NCI-H1417 (cell line): Measurements from ENCODE around the gene STAG1.
"Not testable (repeated sequence)": the region's sequence is repeated elsewhere in the genome, so short reads cannot be mapped to it uniquely, and the experiment has no call there.

Source experiments
- DNase-seq, 3 experiments: peaks; one replicate each; lab custom pipeline; 2025; lab: John Stamatoyannopoulos, UW

STAG1 gene

DNA sequence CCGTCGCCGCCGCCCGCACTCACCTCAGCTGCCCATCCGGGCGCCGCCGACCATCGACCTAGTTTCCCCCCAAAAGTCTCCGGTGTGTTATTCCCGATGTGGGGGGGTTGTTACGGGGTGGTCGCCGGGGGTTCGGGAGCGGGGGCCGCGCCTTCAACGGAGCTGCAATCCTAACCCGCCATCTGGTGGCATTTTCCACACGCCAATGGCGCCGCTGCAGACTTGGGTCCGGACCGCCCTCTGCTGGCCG lies at the start of gene STAG1:
Gene STAG1 (minus strand): TSS at position 207 of the 250 bp plus-strand sequence. CDS start 121,480 bp downstream, outside the sequence.
- DNase-seq: no peak

DNA sequence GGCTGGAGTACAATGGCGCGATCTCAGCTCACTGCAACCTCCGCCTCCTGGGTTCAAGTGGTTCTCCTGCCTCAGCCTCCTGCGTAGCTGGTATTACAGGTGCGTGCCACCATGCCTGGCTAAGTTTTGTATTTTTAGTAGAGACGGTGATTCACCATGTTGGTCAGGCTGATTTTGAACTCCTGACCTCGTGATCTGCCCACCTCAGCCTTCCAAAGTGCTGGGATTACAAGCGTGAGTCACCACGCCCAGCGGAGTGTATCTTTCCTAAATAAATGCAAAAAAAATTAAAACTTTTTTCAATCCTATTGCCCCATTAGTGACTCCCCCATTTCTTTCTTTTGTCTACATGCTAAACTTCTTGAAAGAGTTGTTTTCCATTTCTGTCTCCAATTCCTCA lies 49.0 kb upstream of the STAG1 start:
- not testable (repeated sequence) for DNase-seq

DNA sequence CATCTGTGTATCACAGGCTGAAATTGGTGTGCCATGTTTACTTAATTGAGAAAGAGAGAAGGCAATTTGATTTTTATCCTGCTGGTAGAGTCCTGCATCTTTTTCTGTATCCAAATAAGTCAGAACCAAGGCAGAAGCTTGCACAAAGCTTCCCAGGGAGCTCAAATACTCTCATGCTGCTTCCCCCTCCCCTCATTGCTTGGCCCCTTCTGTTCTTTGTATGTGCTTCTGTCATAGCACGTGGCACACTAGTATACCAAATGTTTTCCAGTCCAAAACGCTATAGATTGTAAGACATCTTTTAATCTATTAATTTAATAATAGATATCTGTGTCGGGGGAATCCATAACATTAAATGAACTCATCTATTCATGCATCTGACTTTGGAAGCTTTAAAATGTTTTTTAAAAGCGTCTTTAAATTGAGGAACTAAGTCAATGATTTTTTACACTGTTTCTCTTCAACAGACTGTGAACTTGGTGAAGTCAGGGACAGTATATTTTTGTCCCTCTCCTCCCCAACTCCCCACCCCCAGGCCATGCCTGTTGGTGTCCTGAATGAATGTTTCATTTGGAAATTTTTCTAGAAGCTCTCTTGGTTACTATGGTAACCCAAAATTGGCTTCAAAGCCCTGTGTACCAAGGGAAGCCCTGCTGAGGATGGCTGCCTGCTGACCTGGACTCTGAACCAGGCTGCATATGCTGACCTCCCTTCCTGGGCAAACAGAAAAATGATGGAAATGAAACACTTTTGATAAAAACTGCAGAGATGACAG lies 40.6 kb upstream of the STAG1 start:
- DNase-seq: peak in 1 of 3 experiments; percentile 32

DNA sequence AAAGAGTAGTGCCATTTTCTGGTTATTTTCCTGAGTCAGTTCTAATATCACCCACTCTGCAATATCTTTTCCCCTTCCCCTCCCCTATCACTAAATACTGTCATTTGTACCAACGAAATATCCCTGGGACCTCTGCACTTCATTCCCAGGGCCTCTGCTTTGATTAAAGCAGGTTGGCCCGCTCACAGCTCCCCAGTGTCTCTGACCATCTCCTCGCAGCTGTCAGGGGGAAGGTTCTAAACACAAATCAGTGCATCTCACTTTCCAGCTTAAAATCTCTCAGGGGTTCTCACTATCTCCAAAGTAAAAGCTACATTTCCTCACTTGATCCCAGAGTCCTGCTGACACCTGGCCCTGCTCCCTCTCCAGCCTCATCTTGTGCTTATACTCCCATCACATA lies 38.6 kb upstream of the STAG1 start:
- DNase-seq: no peak

DNA sequence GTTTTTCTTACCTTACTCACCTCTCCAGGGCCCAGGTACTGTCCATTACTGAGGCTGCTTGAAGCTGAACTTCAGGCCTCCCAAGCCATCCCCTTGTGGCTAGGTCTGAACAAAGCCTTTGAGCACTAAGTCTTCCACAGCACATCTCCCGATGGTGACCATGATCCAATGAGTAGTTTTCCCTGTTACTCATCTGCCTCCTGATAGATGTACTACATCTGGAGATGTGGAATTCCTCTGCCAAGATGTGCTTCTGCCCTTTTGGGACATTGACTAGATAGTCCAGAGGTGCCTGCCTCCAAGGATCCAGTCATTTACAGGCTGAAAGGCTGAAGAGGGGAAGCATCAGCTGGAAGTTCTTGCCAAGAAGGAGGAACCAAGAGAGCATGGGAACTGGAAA lies 37.8 kb upstream of the STAG1 start:
- no peak for DNase-seq

DNA sequence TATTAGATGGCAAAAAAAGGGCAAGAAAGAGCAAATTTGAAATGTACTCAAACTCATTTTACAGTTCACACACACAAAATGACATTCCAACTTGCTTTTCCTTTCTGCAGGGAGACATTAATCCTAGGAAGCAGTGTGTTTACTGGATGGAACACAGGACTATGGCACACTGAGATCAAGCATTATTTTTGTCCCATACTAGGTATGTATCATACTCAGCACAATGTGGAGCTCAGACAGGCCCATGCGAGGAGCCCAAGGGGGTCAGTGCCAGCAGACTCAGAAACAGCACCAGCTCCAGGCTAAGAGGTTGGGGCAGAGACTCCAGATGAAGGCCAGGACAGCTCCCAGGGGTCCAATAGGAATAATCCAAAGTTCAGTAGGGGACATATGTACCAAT lies 36.0 kb upstream of the STAG1 start:
- DNase-seq: no peak

DNA sequence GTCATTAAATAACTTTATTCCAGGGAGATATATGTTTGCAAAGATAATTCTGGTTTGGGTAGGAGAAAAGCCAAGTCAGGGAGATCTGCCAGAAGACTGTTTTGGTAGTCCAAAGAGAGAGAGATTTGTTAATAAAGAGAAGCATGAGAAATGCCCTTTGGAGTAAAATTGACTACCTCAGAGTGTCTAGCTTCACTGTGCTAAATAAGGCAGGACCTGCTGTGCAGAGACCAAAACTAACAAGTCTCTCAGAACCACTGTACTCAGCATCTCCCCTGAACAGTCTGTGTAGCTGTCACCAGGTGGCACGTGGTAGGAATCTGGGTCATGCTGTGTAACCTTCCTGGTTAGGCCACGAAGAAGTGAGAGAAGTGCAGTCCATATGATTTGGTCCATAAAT lies 35.2 kb upstream of the STAG1 start:
- peak in 2 of 3 experiments; percentile 21 to 68 for DNase-seq

DNA sequence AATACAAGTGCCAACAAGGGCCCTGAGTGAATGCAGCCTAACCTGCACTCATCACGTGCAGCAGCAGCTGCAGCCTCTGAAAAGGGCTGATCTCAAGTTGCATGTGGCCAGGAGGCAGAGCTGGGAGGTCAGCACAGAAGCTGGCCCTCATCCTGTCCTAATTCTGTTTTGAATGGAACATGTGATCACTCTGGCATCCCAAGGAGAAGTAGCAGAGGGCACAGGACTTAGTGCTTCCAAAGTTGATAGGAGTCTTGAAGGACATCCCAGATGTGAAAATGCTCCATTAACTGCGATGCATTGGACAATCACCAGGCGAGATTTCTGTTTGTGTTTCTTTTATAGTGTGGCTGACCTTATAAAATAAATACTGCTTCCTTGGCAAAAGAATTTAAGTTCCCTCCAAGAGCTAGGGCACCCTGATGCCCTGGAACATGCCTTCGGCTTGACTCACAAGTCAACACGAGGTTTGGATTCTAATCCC lies 31.6 kb upstream of the STAG1 start:
- DNase-seq: no peak

DNA sequence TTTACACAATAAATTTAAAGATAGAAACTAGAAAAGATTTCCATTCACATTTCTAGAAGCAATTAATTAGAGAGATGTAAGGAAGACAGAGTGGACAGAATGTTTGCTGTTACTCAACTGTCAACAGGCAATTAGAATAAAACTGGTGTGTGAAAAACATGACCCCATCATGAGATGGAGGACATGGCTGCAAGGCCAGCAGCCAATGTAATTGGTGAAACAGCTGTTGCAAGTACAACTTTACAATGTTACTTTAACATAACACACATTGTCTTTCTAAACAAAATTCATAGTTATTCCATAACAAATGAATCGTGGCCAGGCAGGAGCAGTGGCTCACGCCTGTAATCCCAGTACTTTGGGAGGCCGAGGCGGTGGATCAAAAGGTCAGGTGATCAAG lies 28.6 kb upstream of the STAG1 start:
- no peak for DNase-seq

DNA sequence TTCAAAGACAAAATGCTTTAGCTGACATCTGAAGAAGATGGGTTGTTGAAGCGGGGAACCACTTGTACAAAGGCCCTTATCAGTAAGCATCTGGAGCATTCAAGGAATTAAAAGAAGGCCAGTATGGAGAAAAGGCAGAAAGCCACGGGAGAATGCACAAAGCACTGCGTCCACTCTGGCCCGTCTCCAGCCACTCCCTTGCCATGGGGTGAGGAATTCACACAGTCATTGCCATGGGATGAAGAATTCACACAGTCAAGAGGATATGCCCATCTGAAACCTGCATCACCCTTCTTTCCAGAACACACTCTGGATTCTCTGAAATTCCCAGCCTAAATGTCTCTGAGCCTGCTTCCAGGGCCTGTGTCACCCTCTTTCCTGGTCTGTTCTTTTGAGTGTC lies 26.7 kb upstream of the STAG1 start:
- DNase-seq: no peak

DNA sequence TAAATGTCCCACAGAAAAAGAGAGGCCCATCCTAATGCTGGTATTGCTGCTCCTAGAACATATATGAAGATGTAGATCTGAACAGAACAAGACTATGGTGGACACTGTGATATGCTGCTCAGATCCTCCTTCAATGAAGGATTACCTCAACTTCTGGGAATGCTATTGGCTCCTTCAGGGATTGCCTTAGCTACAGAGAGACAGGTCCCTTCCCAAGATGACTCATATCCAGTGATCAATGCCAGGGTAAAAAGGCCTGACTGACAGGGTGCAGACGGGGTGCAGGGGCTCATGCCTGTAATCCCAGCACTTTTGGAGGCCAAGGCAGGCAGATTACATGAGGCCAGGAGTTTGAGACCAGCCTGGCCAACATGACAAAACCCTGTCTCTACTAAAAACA lies 20.5 kb upstream of the STAG1 start:
- no peak for DNase-seq

DNA sequence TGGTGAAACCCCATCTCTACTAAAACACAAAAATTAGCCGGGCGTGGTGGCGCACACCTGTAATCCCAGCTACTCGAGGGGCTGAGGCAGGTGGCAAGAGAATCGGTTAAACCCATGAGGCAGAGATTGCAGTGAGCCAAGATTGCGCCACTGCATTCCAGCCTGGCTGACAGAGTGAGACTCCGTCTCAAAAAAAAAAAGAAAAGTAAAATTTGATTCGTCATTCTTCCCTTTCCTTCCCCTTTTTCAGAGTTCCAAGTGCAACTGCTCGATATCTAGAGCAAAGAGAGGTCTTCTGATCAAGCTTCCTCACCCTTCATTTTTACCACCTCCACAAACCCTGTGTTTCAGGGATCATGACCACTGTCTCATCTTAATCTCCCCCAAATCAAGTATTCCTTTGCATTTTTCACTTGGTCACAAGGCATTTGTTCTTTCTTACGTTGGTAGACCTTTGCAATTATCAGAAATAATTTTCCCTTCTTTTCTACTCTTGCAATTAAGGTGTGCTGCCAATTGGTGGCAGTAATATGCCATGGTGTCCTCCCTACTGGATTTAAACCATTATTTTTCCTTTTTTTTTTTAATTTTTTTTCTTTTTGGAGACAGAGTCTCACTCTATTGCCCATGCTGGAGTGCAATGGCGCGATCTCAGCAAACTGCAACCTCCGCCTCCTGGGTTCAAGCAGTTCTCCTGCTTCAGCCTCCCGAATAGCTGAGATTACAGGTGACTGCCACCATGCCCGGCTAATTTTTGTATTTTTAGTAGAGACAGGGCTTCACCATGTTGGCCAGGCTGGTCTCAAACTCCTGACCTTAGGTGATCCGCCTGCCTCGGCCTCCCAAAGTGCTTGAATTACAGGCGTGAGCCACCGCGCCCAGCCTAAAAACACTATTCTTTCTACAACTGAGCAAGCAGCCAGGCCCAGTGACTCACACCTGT lies 6.3 kb upstream of the STAG1 start:
- DNase-seq: not testable (repeated sequence)

DNA sequence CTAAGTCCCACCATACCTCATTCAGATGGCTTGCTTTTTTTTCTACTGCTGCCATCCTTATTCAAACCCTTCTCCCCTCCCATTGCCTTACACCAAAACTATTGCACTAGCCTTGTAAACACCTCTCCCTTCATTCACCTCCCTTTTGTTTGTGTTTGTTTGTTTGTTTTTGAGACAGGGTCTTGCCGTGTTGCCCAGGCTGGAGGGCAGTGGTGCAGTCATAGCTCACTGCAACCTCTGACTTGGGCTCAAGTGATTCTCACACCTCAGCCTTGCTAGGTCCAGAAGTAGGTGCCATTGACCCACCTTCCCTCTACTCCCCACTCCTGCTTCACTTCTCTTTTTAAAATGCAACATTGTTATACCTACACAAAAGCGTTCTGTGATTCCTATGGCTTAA lies 3.0 kb upstream of the STAG1 start:
- no peak for DNase-seq

DNA sequence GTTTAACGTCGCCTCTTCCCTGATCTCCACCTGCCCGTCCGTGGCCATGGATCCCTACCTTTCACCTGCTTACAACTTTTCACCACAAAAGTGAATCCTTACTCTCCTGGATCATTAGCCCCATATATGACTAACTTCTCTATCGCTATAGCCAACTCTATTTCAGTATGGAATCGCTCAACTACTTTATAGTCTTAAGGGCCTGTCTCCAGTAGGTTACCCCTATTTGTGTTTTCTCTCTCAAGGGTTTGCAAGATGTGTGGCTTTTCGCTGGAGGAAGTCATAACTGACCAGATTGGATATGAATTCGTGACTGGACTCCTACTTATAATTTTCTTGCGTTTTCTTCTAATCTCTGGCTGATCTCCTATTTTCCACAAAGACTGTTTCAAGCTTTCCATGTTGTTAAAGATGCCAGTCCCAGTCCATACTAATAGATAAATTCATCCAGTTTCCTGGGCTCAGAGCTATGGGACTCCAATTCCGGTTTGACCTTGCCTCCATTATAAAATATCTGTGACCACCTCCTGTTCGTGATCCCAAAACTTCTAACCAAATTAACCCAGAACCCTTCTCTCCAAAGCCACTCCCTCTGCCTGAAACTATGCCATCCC lies 1.3 kb upstream of the STAG1 start:
- peak in 1 of 3 experiments; percentile 75 for DNase-seq

DNA sequence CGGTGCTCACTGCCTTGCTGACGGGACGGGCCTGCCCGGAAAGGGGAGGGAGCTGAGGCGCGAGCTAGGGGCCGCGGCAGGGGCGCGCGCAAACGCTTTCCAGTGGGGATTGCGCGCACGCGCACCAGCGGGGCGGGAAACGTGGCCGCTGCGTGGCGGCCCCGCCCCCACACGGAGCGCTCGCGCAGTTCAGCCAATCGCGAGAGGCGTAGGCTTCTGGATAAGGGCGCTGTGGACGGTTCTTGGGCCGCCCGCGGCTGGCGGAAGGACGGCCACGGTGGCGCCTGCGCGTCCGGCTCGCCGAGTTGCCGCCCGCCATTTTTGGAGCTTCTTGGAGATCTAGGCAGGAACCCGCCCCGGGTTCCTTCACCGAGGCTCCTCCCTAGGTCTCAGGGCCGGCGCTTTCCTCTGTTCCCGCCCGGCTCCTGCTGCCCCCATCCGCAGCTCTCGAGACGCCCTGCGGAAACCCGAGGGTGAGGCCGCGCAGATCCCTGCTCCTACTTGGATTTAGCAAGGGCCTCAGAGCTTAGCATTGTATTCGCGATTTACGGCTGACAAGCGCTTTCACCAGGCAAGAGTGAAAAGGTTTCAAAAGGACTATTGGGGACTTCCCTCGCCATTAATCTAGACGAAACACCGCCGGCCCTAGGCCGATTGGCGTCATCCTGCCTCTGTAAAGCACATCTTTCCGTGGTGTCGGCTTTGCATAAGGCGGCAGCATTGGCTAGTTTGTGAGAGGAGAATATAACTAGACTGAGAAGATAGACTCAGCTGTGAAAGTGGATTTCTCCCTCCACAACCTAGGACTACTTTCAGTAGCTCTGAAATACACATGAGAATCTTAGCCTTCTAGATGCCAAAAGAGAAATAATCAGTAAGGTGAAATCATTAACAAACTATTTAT lies 496 bp upstream of the STAG1 start:
- peak; percentile 98 to 100 (median 99) for DNase-seq

DNA sequence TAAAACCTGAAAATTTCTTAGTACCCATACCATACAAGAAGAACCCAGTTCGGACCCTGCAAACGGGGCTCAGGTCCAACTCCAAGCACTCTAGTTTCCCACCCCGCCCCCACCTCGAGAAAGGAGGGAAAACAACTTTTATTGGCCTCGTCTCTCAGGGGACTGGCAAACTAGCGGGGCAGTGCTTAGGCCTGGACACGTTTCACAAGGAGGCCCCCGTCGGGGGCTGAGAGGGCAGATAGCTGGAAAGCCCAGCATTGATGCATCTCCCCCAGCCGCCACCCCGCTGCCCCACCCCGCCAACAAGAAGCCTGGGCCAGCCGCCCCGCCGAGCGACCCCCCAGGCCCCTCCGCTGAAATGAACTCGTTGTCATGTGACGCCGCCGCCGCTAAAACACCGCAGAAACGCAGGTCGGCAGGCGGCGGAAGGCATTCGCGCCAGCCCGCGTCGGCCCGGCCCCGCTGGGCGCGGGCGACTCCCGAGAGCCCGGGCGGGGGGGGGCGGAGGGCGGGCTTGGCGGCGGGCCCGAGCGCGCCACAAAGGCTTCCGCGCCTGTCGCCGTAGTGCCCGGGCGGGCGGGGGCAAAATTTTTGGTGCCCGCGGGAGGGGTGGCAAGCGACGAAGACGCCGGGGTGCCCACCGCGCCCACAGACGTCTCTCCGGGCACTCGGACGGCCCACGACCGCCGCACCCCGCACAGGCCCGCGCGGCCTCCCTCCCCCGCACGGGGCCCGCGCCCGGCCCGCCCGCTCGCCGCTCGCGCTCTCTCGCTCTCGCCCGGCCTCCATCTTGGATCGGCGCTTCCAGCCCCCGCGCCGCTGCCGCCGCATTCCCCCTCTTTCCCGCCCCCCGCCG lies 634 bp downstream of the STAG1 start:
- DNase-seq: peak; percentile 77 to 95 (median 95)

DNA sequence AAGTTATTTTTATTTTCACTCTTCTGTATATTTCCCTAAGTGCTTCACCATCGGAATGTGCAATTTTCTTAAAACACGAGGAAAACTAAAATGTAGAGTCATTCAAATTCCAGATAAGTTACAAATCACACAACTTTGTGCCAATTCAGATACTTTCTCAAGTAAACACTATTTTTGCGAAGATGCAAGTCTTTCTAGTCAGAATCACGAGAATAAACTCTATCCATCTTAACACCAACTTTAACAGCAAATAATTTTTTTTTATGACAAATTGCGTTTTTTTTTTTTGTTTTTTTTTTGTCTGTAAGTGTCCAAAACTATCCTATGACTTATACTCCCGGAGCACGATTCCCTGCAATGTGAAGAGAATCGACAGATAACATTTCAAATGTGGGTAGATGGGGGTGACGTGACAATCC lies 1.3 kb downstream of the STAG1 start:
- no peak for DNase-seq

DNA sequence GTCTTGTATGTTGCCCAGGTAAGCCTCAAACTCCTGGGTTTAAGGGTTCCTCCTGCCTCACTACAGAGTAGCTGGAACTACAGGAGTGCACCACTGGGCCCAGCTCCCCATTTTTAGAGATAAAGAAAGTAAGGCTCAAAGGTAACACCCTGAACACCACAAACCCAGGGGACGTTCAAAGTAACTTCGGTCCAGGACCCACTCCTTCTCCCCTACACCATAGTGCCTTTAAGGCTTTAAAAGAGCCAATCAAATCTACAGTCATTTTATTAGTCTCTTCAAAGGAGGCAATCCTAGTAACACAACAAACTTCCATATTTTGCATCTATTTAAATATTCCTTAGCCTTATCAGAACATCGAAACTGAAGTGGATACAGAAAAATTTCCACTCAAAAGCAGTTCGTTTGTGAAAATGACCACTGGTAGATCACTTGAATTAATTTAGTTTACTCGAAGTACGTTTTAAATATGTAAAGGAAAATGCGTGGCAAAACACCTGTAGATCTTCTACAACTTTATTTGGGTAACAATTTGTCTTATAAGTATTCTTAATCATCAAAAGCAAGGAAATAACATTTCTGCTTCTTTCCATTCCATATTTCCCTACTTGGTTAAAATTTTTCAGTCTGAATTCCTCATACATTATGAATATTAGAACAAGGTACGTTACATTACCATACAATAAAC lies 1.8 kb downstream of the STAG1 start:
- peak in 2 of 3 experiments; percentile 12 to 45 for DNase-seq

DNA sequence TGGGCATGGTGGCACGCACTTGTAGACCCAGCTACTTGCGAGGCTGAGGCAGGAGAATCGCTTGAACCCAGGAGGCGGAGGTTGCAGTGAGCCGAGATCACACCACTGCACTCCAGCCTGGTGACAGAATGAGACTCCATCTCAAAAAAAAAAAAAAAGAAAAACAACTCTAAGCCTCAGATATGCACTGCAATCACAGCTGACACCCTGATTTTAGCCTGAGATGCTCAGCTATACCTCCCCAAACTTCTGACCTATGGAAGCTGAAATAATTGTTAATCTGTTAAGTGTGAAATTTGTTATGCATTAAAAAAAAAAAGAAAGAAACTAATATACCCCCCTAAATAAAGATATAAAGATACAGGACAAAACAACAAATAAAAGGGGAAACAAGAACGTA lies 2.6 kb downstream of the STAG1 start:
- DNase-seq: not testable (repeated sequence)

DNA sequence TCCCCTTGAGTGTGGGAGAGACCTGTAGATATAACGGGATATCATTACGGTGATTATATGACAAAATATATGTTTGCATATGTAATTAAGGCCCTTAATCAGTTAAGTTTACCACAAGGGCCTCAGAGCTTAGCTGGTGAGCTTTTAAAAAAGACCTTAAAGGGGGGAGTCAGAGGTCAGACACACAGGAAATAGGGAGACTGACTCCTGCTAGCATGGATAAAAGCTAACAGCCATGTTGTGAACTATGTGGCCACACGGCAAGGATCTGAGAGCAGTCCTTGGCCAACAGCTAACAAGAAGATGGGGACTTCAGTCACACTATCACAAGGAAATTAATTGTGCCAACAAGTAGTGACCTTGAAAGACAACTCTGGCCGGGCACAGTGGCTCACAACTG lies 3.1 kb downstream of the STAG1 start:
- peak in 1 of 3 experiments; percentile 27 for DNase-seq
